Adipose tissue (tissue), 3 donors: ENCODE results near the gene MKNK1. TPM values are rescaled to one million over a fixed set of nuclear protein-coding genes. Genes with fewer than 3 reads are reported as not detected.

Experiments used
- H3K27ac ChIP-seq: one replicate; pipeline ENCODE4 v1.5.1; 2013; ENCODE audit warnings: low read depth, low read length
- WGBS, 3 donors: extraction: QIAGEN DNeasy Blood & Tissue Kit; methylation state at CpG; one replicate each; pipeline ENCODE4 v1.1.7; 2013; 5-methylcytosine and 5-hydroxymethylcytosine counted together
- polyA plus RNA-seq, 3 donors: library from polyadenylated mRNA; stranded (reverse); fragments of 200-250 nt; gene quantifications; one replicate each; pipeline ENCODE4 v1.2.3, GENCODE V29; 2013
- donor health status: healthy with polysubstance abuse.
- donor health status: Bipolar disorder and iron deficiency.
- donor health status: healthy.

Gene MKNK1
- polyA plus RNA-seq, 3 donors = 31.0 to 63.1 (median 39.3) TPM

DNA sequence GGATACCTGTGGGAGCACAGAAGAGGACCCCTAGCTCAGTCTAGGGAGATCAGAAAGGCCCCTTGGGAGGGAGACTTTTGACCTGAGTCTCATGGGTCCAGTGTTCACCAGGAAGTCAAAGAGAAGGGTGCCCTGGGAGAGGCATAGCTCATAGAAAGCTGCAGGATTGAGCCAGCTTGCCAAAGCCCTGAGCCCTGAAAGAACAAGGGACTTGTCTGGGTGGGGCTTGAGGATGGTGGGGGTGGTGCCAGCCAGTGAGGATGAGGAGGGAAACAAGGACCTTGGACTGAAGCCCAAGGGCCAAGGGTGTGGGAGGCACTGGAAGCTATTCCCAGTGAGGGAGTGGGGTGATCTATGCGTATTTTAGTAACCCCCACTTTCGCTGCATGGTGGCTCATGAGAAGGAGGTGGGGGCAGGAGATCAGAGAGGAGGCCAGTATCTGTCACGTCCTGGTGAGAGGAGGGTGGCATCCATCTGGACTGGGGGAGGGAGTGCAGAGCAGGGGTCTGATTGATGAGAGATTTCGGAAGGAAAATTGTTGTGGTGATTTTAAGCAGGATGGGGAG, 86.1 kb downstream of the MKNK1 start:
- 63 to 78% (median 76%) methylated on average over 4 of the region's 4 CpGs for WGBS, 3 donors
- H3K27ac ChIP-seq = no peak overlapping the region

DNA sequence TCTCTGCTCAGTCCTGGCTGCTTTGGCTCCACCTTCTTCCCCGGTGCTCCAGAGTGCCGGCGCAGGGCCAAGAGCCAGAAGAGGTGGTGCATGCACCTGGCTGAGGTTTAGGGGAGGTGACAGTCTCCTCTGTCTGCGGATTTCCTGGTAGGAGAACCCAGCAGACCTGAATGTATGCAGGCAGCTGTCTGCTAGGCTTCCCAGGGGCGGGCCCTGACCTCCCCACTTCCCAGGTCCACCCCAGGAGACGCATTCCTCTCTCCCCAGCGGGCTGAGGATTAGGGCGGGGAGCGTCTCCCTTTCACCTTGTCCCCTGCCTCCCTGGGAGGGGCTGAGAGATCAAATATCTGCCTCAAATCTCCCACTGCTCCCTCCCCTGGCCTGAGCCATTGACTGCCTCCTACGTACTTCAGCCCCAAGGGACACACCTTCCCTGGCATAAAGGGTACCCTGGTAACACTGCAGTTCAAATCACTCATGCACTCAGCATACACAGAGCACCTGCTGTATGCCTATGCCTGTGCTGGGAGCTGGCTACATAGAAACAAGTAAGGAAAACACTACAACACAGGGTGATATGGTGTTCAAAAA, 87.0 kb downstream of the MKNK1 start:
- 2 to 25% (median 25%) methylated on average over 10 of the region's 10 CpGs for WGBS, 3 donors
- H3K27ac ChIP-seq = no peak overlapping the region

DNA sequence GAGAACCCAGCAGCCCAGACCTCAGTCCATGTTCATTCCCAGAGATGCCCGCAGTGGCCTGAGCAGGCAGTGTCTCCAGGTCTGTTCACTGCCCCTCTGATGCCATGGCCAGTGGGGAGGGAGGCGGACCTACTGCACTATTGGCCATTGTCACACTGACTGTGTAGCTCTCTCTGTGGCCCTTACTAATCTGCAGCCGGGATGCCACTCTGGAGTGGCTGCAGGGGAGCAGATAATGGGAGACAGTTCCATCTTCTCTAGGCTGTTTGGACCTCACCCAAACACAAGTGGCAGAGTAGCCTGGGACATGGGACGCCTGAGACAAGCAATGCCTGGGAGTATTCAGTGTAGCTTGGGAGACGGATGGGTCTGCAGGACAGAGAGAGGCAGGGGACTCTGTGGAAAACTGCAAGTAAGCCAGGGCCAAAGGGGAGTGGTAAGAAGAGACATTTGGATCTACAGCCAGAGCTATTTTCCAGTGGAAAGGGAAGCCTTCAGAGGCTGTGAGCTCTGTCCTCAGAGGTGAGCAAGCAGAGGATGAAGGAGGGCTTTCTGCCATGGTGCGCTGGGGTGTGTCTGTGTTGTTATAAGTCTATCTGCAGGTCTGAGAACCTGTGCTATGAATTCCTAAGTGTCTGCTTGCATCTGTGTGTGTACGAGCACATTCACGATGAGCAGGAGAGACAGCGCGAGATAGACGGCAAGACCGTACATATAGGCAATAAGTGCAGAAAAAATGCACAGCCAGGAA, 87.7 kb downstream of the MKNK1 start:
- 42 to 68% (median 65%) methylated on average over 12 of the region's 12 CpGs for WGBS, 3 donors
- H3K27ac ChIP-seq = no peak overlapping the region

DNA sequence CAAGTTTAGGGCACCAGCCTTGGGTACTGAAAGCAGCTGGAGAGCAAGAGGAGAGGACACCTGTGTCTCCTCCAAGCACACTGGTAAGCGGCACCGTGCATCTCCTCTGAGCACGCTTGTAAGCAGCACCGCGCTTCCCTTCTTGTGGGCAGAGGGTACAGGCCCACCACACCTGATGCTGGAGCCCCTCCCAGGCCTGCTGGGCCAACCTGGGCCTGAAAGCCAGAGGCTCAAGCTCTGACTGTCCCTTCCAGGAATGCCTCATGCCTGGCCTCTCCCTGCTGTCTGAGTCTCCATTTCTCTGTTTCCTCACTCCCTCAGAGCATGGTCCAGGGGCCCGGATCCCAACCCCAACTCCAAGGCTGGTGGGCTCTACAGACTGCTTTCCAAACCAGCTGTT, 88.5 kb downstream of the MKNK1 start:
- 92 to 93% (median 93%) methylated on average over 6 of the region's 6 CpGs for WGBS, 3 donors
- H3K27ac ChIP-seq = no peak overlapping the region

DNA sequence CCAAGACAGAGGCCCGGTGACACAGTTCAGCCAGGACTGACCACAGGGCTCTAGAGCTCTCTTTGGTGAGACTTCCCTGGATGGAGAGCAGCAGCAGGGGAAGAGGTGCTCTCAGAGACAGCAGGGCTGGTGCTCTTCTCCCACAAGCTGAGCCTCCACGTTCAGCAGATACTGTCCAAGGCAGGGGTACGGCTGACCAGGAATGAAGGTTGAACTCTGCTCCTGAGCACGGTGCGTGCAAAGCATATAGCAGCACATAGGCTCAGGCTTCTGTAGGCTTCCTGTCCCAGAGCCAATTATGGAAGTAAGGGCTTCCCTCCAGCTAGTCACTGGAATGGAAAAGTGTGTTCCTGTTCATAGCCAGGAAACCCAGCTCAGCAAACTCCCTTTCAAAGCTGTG, 90.5 kb downstream of the MKNK1 start:
- H3K27ac ChIP-seq = no peak overlapping the region
- 60 to 74% (median 67%) methylated on average over 5 of the region's 5 CpGs for WGBS, 3 donors

DNA sequence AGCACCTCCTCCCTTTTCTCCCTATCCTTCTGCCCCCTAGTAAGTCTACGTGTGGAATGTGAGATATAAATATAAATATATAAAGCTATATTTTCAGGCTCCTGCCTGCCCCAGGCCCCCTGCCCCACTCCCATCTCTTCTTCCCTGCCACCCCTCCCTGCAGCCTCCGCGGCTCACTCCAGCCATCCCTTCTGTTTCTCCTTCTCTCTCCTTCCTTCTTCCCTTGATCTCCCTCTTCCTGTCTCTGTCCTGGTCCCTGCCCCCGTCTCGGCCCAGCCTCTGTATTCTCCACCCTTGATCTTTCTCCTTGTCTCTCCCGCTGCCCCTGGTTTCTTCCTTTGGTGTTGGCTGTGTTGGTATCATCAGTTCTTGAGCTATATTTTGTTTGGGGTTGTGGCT, 91.3 kb downstream of the MKNK1 start:
- no peak overlapping the region for H3K27ac ChIP-seq
- WGBS, 3 donors = 59 to 71% (median 70%) methylated on average over 6 of the region's 6 CpGs

DNA sequence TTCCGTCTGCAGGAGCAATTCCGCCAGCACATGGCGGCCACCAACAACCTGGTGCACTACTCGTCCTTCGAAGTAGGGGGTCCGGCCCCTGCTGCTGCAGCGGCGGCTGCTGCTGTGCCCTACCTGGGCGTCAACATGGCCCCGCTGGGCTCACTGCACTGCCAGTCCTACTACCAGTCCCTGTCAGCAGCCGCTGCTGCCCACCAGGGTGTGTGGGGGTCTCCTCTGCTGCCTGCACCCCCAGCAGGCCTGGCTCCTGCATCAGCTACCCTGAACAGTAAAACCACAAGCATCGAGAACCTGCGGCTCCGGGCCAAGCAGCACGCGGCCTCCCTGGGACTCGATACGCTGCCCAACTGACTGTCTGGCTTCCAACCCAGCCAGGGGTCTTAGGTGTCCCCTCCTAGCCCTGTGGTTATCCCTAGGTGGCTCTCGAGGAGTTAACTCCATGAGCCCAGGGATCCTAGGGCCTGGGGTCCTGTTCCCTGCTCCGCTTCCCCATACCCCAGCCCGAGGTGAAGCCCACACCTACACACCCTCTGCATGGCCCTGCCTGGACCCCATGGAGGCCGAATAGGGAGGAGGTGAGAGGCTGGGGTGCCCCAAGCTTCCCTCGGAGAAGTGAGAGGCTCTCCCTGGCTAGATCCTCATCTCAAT, 91.8 kb downstream of the MKNK1 start:
- no peak overlapping the region for H3K27ac ChIP-seq
- 82 to 88% (median 83%) methylated on average over 23 of the region's 23 CpGs for WGBS, 3 donors

DNA sequence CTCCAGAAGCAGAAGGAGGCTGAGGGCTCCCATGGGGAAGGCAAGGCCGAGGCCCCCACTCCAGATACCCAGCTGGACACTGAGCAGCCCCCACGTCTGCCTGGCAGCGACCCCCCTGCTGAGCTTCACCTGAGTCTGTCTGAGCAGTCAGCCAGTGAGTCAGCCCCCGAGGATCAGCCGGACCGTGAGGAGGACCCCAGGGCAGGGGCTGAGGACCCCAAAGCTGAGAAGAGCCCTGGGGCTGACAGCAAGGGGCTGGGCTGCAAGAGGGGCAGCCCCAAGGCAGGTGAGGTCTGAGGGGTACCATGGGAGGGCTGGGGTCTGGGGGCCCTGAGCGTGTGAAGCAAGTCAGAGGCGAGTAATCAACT, 93.1 kb downstream of the MKNK1 start:
- WGBS, 3 donors = 67 to 82% (median 77%) methylated on average over 8 of the region's 8 CpGs

DNA sequence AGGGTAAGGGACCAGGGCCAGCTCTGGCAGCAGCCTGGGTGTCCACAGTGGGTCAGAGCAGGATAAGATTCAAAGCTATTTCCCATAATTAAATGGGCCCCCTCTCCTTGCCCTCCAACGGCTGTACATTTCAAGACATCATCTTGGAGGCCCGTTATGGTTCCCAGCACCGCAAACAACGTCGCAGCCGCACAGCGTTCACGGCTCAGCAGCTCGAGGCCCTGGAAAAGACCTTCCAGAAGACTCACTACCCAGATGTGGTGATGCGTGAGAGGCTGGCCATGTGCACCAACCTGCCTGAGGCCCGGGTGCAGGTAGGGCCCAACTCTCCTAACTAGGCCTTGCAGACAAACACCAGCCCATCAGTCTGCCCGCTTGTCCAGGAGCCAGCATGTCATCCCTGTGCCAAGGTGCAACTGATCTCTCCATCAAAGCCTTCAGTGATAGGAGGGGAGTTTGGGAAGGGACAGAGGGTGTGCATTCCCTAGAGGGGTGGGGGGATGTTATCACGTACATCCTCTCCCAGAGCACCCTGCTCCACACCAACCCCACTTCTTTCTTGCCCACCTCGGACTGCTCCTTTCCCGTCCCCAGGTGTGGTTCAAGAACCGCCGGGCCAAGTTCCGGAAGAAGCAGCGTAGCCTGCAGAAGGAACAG, 93.6 kb downstream of the MKNK1 start:
- WGBS, 3 donors = 90 to 96% (median 93%) methylated on average over 19 of the region's 19 CpGs
- H3K27ac ChIP-seq = no peak overlapping the region

More for the DNA sequence above, 93.1 kb downstream of the MKNK1 start:
- no peak overlapping the region for H3K27ac ChIP-seq

DNA sequence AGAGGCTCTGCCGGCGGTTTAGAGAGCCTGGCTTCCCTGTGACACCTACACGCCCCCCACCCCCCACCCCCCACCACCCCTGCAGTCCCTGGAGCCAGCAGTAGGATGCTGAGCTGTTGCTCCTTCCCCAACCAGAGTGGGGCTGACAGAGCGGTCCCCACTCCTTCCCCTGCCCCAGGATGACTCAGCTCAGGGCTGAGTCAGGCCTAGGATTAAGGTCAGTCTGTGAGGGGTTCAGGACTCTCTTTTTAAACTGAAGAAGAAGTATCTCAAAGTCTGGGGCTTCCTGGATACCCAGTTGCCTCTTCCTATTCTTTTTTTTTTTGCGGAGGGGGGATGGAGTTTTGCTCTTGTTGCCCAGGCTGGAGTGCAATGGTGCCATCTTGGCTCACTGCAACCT, 95.3 kb downstream of the MKNK1 start:
- H3K27ac ChIP-seq = no peak overlapping the region
- 77 to 79% (median 78%) methylated on average over 5 of the region's 5 CpGs for WGBS, 3 donors

Other genes starting within 250 kb of the MKNK1 start
- gene FAAH, start 210.0 kb downstream of the MKNK1 start, polyA plus RNA-seq = 10 to 100 TPM in 2 of 3 donors, 1 to 10 TPM in 1; 9.2 to 31.4 (median 24.6) TPM
- under 1 TPM in 1 of 3 donors, not detected in 2; 0.16 TPM for gene DMBX1, start 114.4 kb downstream of the MKNK1 start, polyA plus RNA-seq
- not detected for gene KNCN, start 52.6 kb downstream of the MKNK1 start, polyA plus RNA-seq
- 10 to 100 TPM; 16.9 to 25.8 (median 24.4) TPM for gene MOB3C, start 12.5 kb upstream of the MKNK1 start, polyA plus RNA-seq
- 10 to 100 TPM; 25.1 to 66.1 (median 53.6) TPM for gene ATPAF1, start 64.1 kb upstream of the MKNK1 start, polyA plus RNA-seq
- not detected for gene TEX38, start 67.6 kb upstream of the MKNK1 start, polyA plus RNA-seq
- gene EFCAB14, start 114.8 kb upstream of the MKNK1 start, polyA plus RNA-seq = 10 to 100 TPM; 16.8 to 47.3 (median 43.4) TPM
- 10 to 100 TPM; 16.4 to 63.3 (median 47.8) TPM for gene CYP4B1, start 194.8 kb upstream of the MKNK1 start, polyA plus RNA-seq